ENCODE measurements around the gene CASS4.

DNA sequence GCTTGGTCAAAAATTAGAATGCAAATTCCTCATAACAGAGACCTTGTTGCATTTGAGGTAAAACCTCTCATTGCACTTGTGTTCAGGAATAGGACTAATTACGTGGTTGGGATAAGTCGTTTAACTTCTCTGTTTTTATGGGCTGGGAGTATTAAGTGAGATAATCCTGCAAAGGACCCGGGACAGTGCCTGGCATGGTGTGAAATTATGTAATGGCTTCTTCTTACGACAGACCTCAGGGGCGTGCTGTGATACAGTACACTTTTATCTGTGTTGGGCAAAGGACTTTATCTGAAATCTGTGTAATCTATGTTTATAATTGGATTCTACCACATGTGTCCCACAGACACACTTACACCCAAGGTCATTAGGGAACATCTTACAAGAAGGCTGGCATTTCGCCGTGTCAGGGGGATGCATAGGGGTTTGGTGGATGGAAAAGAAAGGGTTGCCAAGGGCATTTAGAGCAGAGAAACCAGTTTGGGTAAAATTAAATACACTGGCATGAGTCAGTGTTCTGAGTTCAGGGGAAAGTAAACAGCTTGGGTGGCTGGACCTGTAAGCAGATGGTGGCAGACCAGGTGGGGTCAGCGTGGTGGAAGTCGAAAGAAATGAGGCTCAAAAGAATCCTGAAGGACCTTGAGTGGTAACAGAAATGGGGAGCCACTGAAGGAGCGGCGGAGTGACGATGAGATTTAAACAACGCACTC is 39.2 kb downstream of the CASS4 start:
- TF ChIP-seq CTCF (conservative IDR thresholded peaks at IDR 0.05): no peak
- TF ChIP-seq ZFX (IDR thresholded peaks at IDR 0.05): no peak

Measured in C4-2B (cell line).